SU-DHL-6 (cell line): Measurements from ENCODE around the gene CNTNAP5.

Source experiments
- H2AFZ ChIP-seq: fragments of 200-600 bp; sonication (generic); 2 replicates; pipeline ENCODE4 v1.6.1; 2014; ENCODE audit warnings: low read depth, mild to moderate bottlenecking, moderate library complexity, mixed read lengths, antibody characterized with exemption, low read length; ENCODE audit not compliant: severe bottlenecking
- H3F3A ChIP-seq: fragments of 200-600 bp; shearing (Covaris generic); 2 replicates; pipeline ENCODE4 v1.6.0; 2016; ENCODE audit warnings: antibody characterized with exemption, mild to moderate bottlenecking; ENCODE audit not compliant: insufficient read depth
- H3K27ac ChIP-seq: fragments of 200-600 bp; sonication (generic); 2 replicates; pipeline ENCODE4 v1.5.1; 2016; ENCODE audit warnings: low read depth, mild to moderate bottlenecking, low read length, moderate library complexity, mixed read lengths
- H3K27me3 ChIP-seq: fragments of 200-600 bp; sonication (generic), shearing (Covaris generic); 2 replicates; pipeline ENCODE4 v1.6.0; 2014; ENCODE audit warnings: mild to moderate bottlenecking, low read length
- H3K36me3 ChIP-seq: fragments of 200-600 bp; sonication (generic); 2 replicates; pipeline ENCODE4 v1.6.1; 2014; ENCODE audit warnings: mild to moderate bottlenecking, low read length, mixed read lengths
- H3K4me2 ChIP-seq: fragments of 300-600, 200-600 bp; shearing (Covaris generic), sonication (generic); 2 replicates; pipeline ENCODE4 v1.6.0; 2014; ENCODE audit warnings: low read length, low read depth, mild to moderate bottlenecking; ENCODE audit not compliant: poor library complexity, severe bottlenecking
- H3K4me3 ChIP-seq: fragments of 200-600 bp; sonication (generic); 2 replicates; pipeline ENCODE4 v1.5.1; 2014; ENCODE audit warnings: antibody characterized with exemption, low read length, mild to moderate bottlenecking, mixed read lengths; ENCODE audit not compliant: insufficient read depth, poor library complexity, severe bottlenecking
- H3K79me2 ChIP-seq: fragments of 200-600 bp; sonication (generic); 2 replicates; pipeline ENCODE4 v1.6.1; 2014; ENCODE audit warnings: mild to moderate bottlenecking, low read length, moderate library complexity; ENCODE audit not compliant: insufficient read depth
- H3K9ac ChIP-seq: fragments of 200-600 bp; sonication (generic); 2 replicates; pipeline ENCODE4 v1.7.0; 2014; ENCODE audit warnings: mild to moderate bottlenecking, low read length
- H3K9me2 ChIP-seq: fragments of 200-600 bp; sonication (generic); replicated peaks from 2 replicates; pipeline ENCODE4 v1.6.1; 2014; ENCODE audit warnings: low read length; ENCODE audit not compliant: insufficient read depth
- H3K9me3 ChIP-seq: fragments of 200-600 bp; sonication (generic); 2 replicates; pipeline ENCODE4 v1.6.1; 2014; ENCODE audit warnings: low read length, mixed read lengths; ENCODE audit not compliant: insufficient read depth
- H4K20me1 ChIP-seq: fragments of 200-600 bp; sonication (generic); 2 replicates; pipeline ENCODE4 v1.6.1; 2014; ENCODE audit warnings: low read depth, mild to moderate bottlenecking, antibody characterized with exemption, low read length, moderate library complexity, mixed read lengths
- CTCF ChIP-seq: fragments of 200-600 bp; sonication (generic); IDR thresholded peaks from one replicate; pipeline ENCODE4 v1.5.1; 2017; ENCODE audit warnings: antibody characterized with exemption, mild to moderate bottlenecking, low read length, moderate library complexity; ENCODE audit not compliant: insufficient read depth, poor library complexity, severe bottlenecking
- EZH2phosphoT487 ChIP-seq: fragments of 200-600 bp; sonication (generic), shearing (Covaris generic); conservative IDR thresholded peaks from 2 replicates; pipeline ENCODE4 v1.6.1; 2018; ENCODE audit warnings: mild to moderate bottlenecking, antibody characterized with exemption, low read length, moderate library complexity, mixed read lengths

Gene CNTNAP5

GRCh38 chr2:124339709-124340108 lies 314.6 kb downstream of the CNTNAP5 start:
- H3K9me2 ChIP-seq = no peaks in the 10 kb centered on the region
- TF ChIP-seq EZH2phosphoT487 = no peak
- no peaks in the 10 kb centered on the region for H3F3A ChIP-seq
- no peaks in the 10 kb centered on the region for H3K79me2 ChIP-seq
- H3K9ac ChIP-seq = no peak overlapping the region
- H3K27me3 ChIP-seq = no peaks in the 10 kb centered on the region
- no peak overlapping the region for H3K27ac ChIP-seq
- H2AFZ ChIP-seq = no peak overlapping the region
- H3K4me2 ChIP-seq = no peak overlapping the region
- no peak overlapping the region for H3K4me3 ChIP-seq
- no peaks in the 10 kb centered on the region for H4K20me1 ChIP-seq
- no peaks in the 10 kb centered on the region for H3K9me3 ChIP-seq
- H3K36me3 ChIP-seq = no peaks in the 10 kb centered on the region

GRCh38 chr2:124343827-124344498 lies 318.9 kb downstream of the CNTNAP5 start:
- H3K9ac ChIP-seq = no peak overlapping the region
- H3K4me3 ChIP-seq = no peak overlapping the region
- H3K9me3 ChIP-seq = no peaks in the 10 kb centered on the region
- no peaks in the 10 kb centered on the region for H3F3A ChIP-seq
- H3K9me2 ChIP-seq = no peaks in the 10 kb centered on the region
- no peak overlapping the region for H2AFZ ChIP-seq
- no peak overlapping the region for H3K27ac ChIP-seq
- H3K79me2 ChIP-seq = no peaks in the 10 kb centered on the region
- H3K4me2 ChIP-seq = no peak overlapping the region
- H4K20me1 ChIP-seq = no peaks in the 10 kb centered on the region
- H3K36me3 ChIP-seq = no peaks in the 10 kb centered on the region
- no peaks in the 10 kb centered on the region for H3K27me3 ChIP-seq
- no peak for TF ChIP-seq EZH2phosphoT487
- no peak for TF ChIP-seq CTCF

GRCh38 chr2:124347209-124347608 lies 322.1 kb downstream of the CNTNAP5 start:
- Histone ChIP-seq H3K4me2 (no peak overlapping the region), H3K4me3 (no peak overlapping the region), H4K20me1 (no peaks in the 10 kb centered on the region), H3K9ac (no peak overlapping the region), H3K79me2 (no peaks in the 10 kb centered on the region), H3K27ac (no peak overlapping the region), H3F3A (no peaks in the 10 kb centered on the region), H2AFZ (no peak overlapping the region), H3K36me3 (no peaks in the 10 kb centered on the region), H3K9me2 (no peaks in the 10 kb centered on the region), H3K27me3 (no peaks in the 10 kb centered on the region), H3K9me3 (no peaks in the 10 kb centered on the region)
- TF ChIP-seq EZH2phosphoT487 (no peak), CTCF (no peak)

GRCh38 chr2:124353656-124354055 lies 328.6 kb downstream of the CNTNAP5 start:
- H3K36me3 ChIP-seq = no peaks in the 10 kb centered on the region
- H3K4me3 ChIP-seq = no peak overlapping the region
- no peaks in the 10 kb centered on the region for H4K20me1 ChIP-seq
- H3K27me3 ChIP-seq = no peaks in the 10 kb centered on the region
- H3K79me2 ChIP-seq = no peaks in the 10 kb centered on the region
- H3F3A ChIP-seq = no peaks in the 10 kb centered on the region
- no peak overlapping the region for H3K27ac ChIP-seq
- H3K4me2 ChIP-seq = no peak overlapping the region
- H3K9me3 ChIP-seq = no peaks in the 10 kb centered on the region
- H3K9ac ChIP-seq = no peak overlapping the region
- TF ChIP-seq EZH2phosphoT487 (no peak), CTCF (no peak)
- no peak overlapping the region for H2AFZ ChIP-seq
- H3K9me2 ChIP-seq = no peaks in the 10 kb centered on the region
